Stimulated activated naive B cell treated with anti-CD40 and anti-IgM and Interleukin-4, amounts not matched to agents 10 μg/mL and 1 μg/mL and 100 μg/mL, for 72 hours (primary cell): Measurements from ENCODE around the gene GPER1.
"Not testable (repeated sequence)": the region's sequence is repeated elsewhere in the genome, so short reads cannot be mapped to it uniquely, and the experiment has no call there.

Experiments used
- ATAC-seq, 2 donors: fragments of 150-1000 bp; cut with Tn5 transposase; replicated peaks; 2 replicates each; pipeline ENCODE4 v1.10.0; 2021; ENCODE audit warnings: moderate library complexity in 1 of 2
- DNase-seq: peaks from one replicate; pipeline ENCODE4 v3.0.0; 2021
- H3K27ac Mint-ChIP-seq: one replicate; pipeline ENCODE4 v1.8.0; 2022; ENCODE audit warnings: mild to moderate bottlenecking, mixed read lengths
- H3K27me3 Mint-ChIP-seq, 2 donors: one replicate each; pipeline ENCODE4 v1.8.0; 2022; ENCODE audit warnings: mixed read lengths in 2 of 2
- H3K36me3 Mint-ChIP-seq, 2 donors: one replicate each; pipeline ENCODE4 v1.8.0; 2022; ENCODE audit warnings: mixed read lengths in 2 of 2, mild to moderate bottlenecking in 1 of 2
- H3K4me1 Mint-ChIP-seq, 2 donors: one replicate each; pipeline ENCODE4 v1.8.0; 2022; ENCODE audit warnings: mixed read lengths in 2 of 2, mild to moderate bottlenecking in 1 of 2
- H3K4me3 Mint-ChIP-seq, 2 donors: one replicate each; pipeline ENCODE4 v1.8.0; 2022; ENCODE audit warnings: mild to moderate bottlenecking in 2 of 2, mixed read lengths in 2 of 2, moderate library complexity in 1 of 2
- H3K9me3 Mint-ChIP-seq, 2 donors: one replicate each; pipeline ENCODE4 v1.8.0; 2022; ENCODE audit warnings: mixed read lengths in 2 of 2, mild to moderate bottlenecking in 1 of 2

Gene GPER1

GRCh38 chr7:1071731-1072254 is 16.1 kb upstream of the GPER1 start:
- H3K9me3 Mint-ChIP-seq: peaks cover 0 to 2% of the 10 kb centered on the region in 2 donors
- H3K36me3 Mint-ChIP-seq: peaks cover 6 to 28% of the 10 kb centered on the region in 2 donors
- H3K4me3 Mint-ChIP-seq: no peak overlapping the region
- H3K27me3 Mint-ChIP-seq: peaks cover 12 to 17% of the 10 kb centered on the region in 2 donors
- H3K4me1 Mint-ChIP-seq: peaks cover 6% of the 10 kb centered on the region in 2 donors
- H3K27ac Mint-ChIP-seq: no peak overlapping the region
- ATAC-seq: no peak
- no peak for DNase-seq

GRCh38 chr7:1073142-1073977 is 14.6 kb upstream of the GPER1 start:
- Mint-ChIP-seq H3K4me1 (peaks cover 6% of the 10 kb centered on the region in 2 donors), H3K4me3 (no peak overlapping the region), H3K27me3 (peaks cover 11 to 13% of the 10 kb centered on the region in 2 donors), H3K36me3 (peaks cover 3 to 28% of the 10 kb centered on the region in 2 donors), H3K27ac (no peak overlapping the region), H3K9me3 (peaks cover 0 to 2% of the 10 kb centered on the region in 2 donors)
- ATAC-seq (no peak), DNase-seq (no peak)

- H3K9me3 Mint-ChIP-seq, H3K27ac Mint-ChIP-seq, H3K4me3 Mint-ChIP-seq, ATAC-seq, H3K4me1 Mint-ChIP-seq, DNase-seq: not testable (repeated sequence)
- Mint-ChIP-seq H3K36me3 (peaks cover 3 to 25% of the 10 kb centered on the region in 2 donors), H3K27me3 (peaks cover 8 to 13% of the 10 kb centered on the region in 2 donors)
Observed at GRCh38 chr7:1074018-1074417, 13.9 kb upstream of the GPER1 start.

- Mint-ChIP-seq H3K27me3 (peaks cover 8 to 13% of the 10 kb centered on the region in 2 donors), H3K27ac (no peak overlapping the region), H3K36me3 (peaks cover 3 to 25% of the 10 kb centered on the region in 2 donors), H3K9me3 (peaks cover 0 to 2% of the 10 kb centered on the region in 2 donors), H3K4me1 (peaks cover 6% of the 10 kb centered on the region in 2 donors), H3K4me3 (no peak overlapping the region)
- no peak for ATAC-seq
- no peak for DNase-seq
Observed at GRCh38 chr7:1074593-1075431, 13.1 kb upstream of the GPER1 start.

- Mint-ChIP-seq H3K27ac (no peak overlapping the region), H3K9me3 (peaks cover 0 to 2% of the 10 kb centered on the region in 2 donors), H3K4me3 (no peak overlapping the region), H3K27me3 (peaks cover 8 to 13% of the 10 kb centered on the region in 2 donors), H3K36me3 (peaks cover 3 to 23% of the 10 kb centered on the region in 2 donors), H3K4me1 (peaks cover 4 to 6% of the 10 kb centered on the region in 2 donors)
- DNase-seq: no peak
- no peak for ATAC-seq
Observed at GRCh38 chr7:1076184-1077072, 11.5 kb upstream of the GPER1 start.

- H3K27ac Mint-ChIP-seq: no peak overlapping the region
- peaks cover 14 to 29% of the 10 kb centered on the region in 2 donors for H3K36me3 Mint-ChIP-seq
- peaks cover 4 to 8% of the 10 kb centered on the region in 2 donors for H3K4me1 Mint-ChIP-seq
- no peak overlapping the region for H3K4me3 Mint-ChIP-seq
- H3K9me3 Mint-ChIP-seq: peaks cover 0 to 2% of the 10 kb centered on the region in 2 donors
- DNase-seq (no peak), ATAC-seq (no peak)
- H3K27me3 Mint-ChIP-seq: peaks cover 3 to 7% of the 10 kb centered on the region in 2 donors
Observed at GRCh38 chr7:1078519-1078918, 9.4 kb upstream of the GPER1 start.

GRCh38 chr7:1078985-1079384 is 8.9 kb upstream of the GPER1 start:
- Mint-ChIP-seq H3K27ac (no peak overlapping the region), H3K4me3 (no peak overlapping the region), H3K36me3 (peaks cover 14 to 29% of the 10 kb centered on the region in 2 donors), H3K27me3 (peaks cover 3 to 5% of the 10 kb centered on the region in 2 donors), H3K4me1 (peaks cover 6 to 13% of the 10 kb centered on the region in 2 donors), H3K9me3 (peaks cover 0 to 2% of the 10 kb centered on the region in 2 donors)
- no peak for ATAC-seq
- no peak for DNase-seq

GRCh38 chr7:1079546-1079945 is 8.4 kb upstream of the GPER1 start:
- DNase-seq (no peak), ATAC-seq (no peak)
- Mint-ChIP-seq H3K27ac (no peak overlapping the region), H3K4me3 (no peak overlapping the region), H3K36me3 (peaks cover 12 to 28% of the 10 kb centered on the region in 2 donors), H3K9me3 (no peaks in the 10 kb centered on the region), H3K4me1 (peaks cover 6 to 16% of the 10 kb centered on the region in 2 donors), H3K27me3 (no peaks in the 10 kb centered on the region)

GRCh38 chr7:1080252-1080920 is 7.5 kb upstream of the GPER1 start:
- no peak overlapping the region for H3K4me3 Mint-ChIP-seq

GRCh38 chr7:1080921-1081255 is 7.0 kb upstream of the GPER1 start:
- Mint-ChIP-seq H3K27ac (no peak overlapping the region), H3K27me3 (no peaks in the 10 kb centered on the region), H3K9me3 (no peaks in the 10 kb centered on the region), H3K4me1 (peaks cover 14 to 25% of the 10 kb centered on the region in 2 donors), H3K36me3 (peaks cover 12 to 32% of the 10 kb centered on the region in 2 donors), H3K4me3 (no peak overlapping the region)
- DNase-seq (no peak), ATAC-seq (no peak)

More at GRCh38 chr7:1080252-1080920, 7.5 kb upstream of the GPER1 start:
- peaks cover 13 to 22% of the 10 kb centered on the region in 2 donors for H3K4me1 Mint-ChIP-seq
- H3K27me3 Mint-ChIP-seq: no peaks in the 10 kb centered on the region
- no peaks in the 10 kb centered on the region for H3K9me3 Mint-ChIP-seq
- H3K27ac Mint-ChIP-seq: no peak overlapping the region
- DNase-seq (no peak), ATAC-seq (no peak)
- H3K36me3 Mint-ChIP-seq: peaks cover 12 to 32% of the 10 kb centered on the region in 2 donors

GRCh38 chr7:1081336-1081735 is 6.6 kb upstream of the GPER1 start:
- Mint-ChIP-seq H3K27ac (no peak overlapping the region), H3K36me3 (peaks cover 12 to 32% of the 10 kb centered on the region in 2 donors), H3K4me3 (no peak overlapping the region), H3K9me3 (no peaks in the 10 kb centered on the region), H3K4me1 (peaks cover 15 to 30% of the 10 kb centered on the region in 2 donors), H3K27me3 (no peaks in the 10 kb centered on the region)
- DNase-seq (no peak), ATAC-seq (no peak)

GRCh38 chr7:1081931-1082401 is 5.9 kb upstream of the GPER1 start:
- DNase-seq (no peak), ATAC-seq (no peak)
- H3K9me3 Mint-ChIP-seq: no peaks in the 10 kb centered on the region
- no peak overlapping the region for H3K4me3 Mint-ChIP-seq
- H3K36me3 Mint-ChIP-seq: peaks cover 12 to 32% of the 10 kb centered on the region in 2 donors
- H3K27ac Mint-ChIP-seq: no peak overlapping the region
- peaks cover 19 to 36% of the 10 kb centered on the region in 2 donors for H3K4me1 Mint-ChIP-seq
- no peaks in the 10 kb centered on the region for H3K27me3 Mint-ChIP-seq
